ENCODE data around the gene ZNF536.

GRCh38 chr19:30547246-30547645 lies 175.1 kb downstream of the ZNF536 start:
- TF ChIP-seq CTCF (conservative IDR thresholded peaks at IDR 0.05 in 1 of 2, IDR thresholded peaks at IDR 0.05 in 1 of 2; ENCODE audit: low read depth in 1 of 2, low read length in 2 of 2) (no peak), EZH2 (IDR thresholded peaks at IDR 0.05; ENCODE audit: low read length, missing control alignments) (no peak)
